Skeletal muscle cell (primary cell): ENCODE measurements around the gene KCNJ15.

Experiments
- DNase-seq: peaks from one replicate; pipeline ENCODE4 v3.0.0-alpha.2; 2010; ENCODE audit warnings: low read depth
- H3K4me3 ChIP-seq: 2 replicates; pipeline ENCODE4 v1.5.1; 2011; ENCODE audit warnings: low read depth, mild to moderate bottlenecking, control low read depth, low read length, moderate library complexity

Gene KCNJ15

GRCh38 chr21:38265166-38265565 lies 8.4 kb downstream of the KCNJ15 start:
- H3K4me3 ChIP-seq, result no peak overlapping the region
- DNase-seq, result no peak

DNA sequence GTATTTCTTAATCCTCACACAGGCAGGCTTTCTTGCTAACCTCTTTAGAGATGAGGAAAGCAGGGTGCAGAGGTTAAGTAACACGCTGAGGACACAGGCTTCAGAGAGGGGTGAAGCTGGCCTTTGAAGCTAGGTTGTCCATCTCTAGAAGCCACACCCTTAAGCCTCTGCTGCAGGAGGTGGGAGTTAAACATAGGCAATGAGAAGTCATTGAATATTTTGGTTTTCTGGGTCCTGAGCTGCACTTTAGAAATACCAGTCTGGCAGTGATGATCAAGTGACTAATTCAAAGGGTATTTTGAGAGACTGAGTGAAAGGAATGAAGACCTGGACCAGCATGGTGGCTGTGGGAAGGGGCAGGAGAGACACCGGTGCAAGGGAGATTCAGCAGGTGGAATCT lies 9.9 kb downstream of the KCNJ15 start:
- no peak for DNase-seq
- H3K4me3 ChIP-seq, result no peak overlapping the region

DNA sequence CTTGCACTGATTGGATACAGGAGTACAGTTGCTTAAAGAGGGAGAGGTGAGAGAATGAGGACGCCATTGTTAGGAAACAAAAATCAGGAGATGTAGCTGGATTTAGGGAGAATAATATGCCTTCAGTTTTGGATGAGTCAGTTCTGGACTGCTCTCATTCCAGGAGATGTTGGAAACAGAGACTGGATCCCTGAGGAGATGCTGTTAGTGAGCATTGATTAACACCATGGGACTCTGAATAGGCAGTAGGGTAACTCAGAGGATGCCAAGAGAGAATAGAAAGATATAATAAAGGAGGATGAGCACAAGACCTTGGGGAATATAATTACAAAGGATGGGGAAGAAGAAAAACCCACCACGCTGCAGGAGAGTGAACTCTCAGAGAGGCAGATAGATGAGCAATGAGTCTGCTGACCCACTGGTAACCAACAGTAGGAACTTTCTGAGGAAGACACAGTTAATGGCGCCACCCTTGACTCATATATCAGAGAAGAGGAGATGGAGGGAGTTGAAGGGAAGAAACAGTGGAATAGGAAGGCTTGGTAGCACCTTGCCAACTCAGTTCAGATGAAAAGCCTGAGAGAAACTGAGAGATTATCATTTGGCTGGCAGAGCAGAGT lies 10.5 kb downstream of the KCNJ15 start:
- no peak overlapping the region for H3K4me3 ChIP-seq
- no peak for DNase-seq

- no peak overlapping the region for H3K4me3 ChIP-seq
- DNase-seq, result no peak
Observed at GRCh38 chr21:38267991-38268863, 11.4 kb downstream of the KCNJ15 start.

GRCh38 chr21:38268864-38269575 lies 12.2 kb downstream of the KCNJ15 start:
- H3K4me3 ChIP-seq, result no peak overlapping the region
- DNase-seq, result no peak

- H3K4me3 ChIP-seq, result no peak overlapping the region
- no peak for DNase-seq
Observed at GRCh38 chr21:38269576-38269936, 12.8 kb downstream of the KCNJ15 start.

DNA sequence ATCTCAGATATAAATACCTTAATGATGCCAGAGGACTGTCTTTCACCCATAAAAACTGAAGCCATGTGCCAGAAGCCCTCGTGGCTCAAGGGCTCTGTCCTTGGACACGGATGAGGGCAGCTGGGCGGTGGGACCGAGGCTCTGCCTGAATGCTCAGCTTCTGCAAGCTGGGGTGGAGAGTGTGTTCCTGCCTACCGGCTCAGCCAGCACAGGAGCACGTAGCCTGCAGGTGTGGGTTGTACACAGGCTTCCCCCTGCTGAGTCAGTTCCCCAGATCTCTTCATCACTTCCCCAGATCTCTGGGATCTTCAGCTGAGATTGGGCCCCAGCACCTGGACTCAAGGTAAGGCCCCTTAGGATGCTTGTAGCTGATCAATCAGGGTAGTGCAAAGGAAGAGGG lies 15.4 kb downstream of the KCNJ15 start:
- DNase-seq, result no peak
- H3K4me3 ChIP-seq, result no peak overlapping the region

DNA sequence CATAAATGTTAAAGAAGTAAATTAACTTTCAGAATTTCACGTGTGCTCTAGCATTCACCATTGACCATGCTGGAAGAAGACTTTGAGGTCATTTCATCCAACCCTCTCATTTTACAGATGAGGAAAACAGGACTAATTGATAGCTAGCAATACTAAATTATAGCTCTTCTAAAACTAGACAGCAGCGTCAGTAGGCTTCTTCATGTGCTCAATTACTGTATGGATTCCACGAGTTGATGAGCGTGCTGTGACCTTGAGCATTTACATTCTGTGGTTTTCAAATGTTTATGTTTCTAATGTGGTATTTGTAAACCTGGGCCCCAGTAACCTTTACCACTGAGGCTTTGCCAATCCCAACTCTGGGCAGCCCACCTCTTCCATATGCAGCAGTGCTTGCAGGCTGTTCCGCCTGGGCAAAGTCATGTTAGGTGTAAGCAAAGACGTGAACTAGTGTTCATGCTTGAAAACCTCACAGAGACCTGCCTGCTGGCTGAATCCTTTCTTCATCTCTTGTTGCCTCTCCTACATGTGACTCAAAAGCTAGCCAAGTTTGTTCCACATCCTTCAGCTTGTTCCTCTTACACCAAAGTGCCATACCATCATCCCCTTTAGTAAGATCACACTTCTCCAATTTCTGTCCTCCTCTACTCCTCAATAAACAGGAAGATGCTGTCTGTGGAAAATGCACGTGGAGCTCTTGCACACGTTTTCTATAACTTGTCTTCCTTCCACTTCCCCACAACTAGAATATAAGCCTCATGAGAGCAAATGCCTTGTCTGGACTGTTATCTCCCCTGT lies 17.2 kb downstream of the KCNJ15 start:
- no peak overlapping the region for H3K4me3 ChIP-seq
- DNase-seq, result no peak

DNA sequence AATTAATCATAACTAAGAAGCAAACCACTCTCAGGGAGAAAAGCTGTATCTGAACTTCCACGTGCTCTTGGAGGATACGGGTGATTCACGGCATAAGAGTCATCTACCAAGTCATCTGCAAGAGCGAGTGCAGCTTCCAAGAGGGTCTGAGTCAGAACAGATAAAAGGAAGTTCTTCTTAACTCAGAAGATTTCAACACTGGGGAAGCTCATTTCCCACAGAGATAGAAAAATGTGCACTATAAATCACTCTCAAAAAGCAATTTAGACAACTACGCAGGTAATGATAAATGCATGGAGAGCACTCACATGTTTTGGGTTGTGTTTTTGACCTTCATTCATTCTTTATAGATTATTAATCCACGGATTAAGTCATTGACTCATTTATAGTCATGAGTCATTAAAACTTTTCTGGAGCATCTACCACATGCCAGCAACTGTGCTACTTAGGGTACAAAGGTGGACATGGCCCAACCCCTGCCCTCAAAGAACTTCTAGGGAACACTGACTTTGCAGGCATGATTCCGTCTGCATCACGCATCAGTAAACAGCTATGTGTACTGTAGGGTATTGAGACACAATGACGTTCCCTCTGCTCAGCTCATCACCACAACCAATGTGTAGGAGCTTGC lies 20.8 kb downstream of the KCNJ15 start:
- DNase-seq, result peak; percentile 99
- H3K4me3 ChIP-seq, result no peak overlapping the region

GRCh38 chr21:38280454-38280853 lies 23.7 kb downstream of the KCNJ15 start:
- DNase-seq, result no peak
- H3K4me3 ChIP-seq, result no peak overlapping the region

GRCh38 chr21:38280867-38281266 lies 24.1 kb downstream of the KCNJ15 start:
- no peak overlapping the region for H3K4me3 ChIP-seq
- DNase-seq, result no peak

DNA sequence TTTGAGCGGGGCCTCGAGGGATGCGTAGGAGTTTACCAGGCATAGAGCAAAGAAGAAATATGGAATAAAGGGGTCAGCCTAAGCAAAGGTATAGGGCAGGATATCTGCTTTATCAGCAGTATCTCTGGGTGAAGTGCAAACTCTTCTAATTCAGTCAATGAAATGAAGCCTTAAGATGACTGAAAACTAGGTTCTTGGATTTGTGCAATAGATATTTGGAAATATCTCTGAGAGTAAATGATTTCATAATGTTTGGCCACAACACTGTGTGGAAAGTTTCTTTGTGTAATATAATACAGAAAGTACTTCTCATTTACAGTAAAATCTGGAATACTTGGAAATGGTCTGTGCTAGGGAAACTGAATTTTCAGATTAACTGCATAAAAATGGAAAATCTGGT lies 26.1 kb downstream of the KCNJ15 start:
- DNase-seq, result no peak
- no peak overlapping the region for H3K4me3 ChIP-seq

GRCh38 chr21:38284216-38284615 lies 27.4 kb downstream of the KCNJ15 start:
- no peak overlapping the region for H3K4me3 ChIP-seq
- no peak for DNase-seq

DNA sequence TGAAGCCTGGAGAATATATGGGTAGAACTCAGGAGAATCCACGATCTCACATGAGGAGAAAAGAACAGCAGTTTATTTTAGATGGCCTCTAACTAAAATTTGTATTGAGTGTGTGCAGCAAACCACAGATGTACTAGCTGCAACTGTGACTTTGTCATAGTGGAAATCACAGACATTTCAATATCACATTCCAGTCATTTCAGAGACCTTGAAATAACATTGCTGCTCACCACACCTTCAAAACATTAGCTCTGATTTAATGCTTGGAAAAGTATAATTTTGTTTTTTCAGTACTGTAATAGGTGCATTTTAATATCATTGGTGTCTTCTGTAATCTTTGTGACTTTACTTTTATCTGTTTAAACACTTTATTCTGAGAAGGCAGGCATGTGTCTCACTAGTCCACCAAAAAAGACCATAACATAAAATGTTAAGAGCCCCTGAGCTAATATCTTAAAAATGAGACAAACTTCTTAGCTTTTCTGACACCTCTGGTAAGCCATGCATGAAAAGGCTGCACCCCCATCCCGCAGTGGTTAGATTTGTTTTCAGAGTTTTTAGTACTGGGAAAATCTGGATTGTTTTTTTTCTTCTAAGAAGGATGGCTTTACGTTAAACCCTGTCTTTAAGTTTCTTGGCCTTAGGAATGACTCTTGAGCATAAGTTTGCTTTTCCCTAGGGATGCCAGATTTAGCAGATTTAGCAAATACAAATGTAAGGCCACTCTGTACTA lies 30.1 kb downstream of the KCNJ15 start:
- H3K4me3 ChIP-seq, result no peak overlapping the region
- no peak for DNase-seq

DNA sequence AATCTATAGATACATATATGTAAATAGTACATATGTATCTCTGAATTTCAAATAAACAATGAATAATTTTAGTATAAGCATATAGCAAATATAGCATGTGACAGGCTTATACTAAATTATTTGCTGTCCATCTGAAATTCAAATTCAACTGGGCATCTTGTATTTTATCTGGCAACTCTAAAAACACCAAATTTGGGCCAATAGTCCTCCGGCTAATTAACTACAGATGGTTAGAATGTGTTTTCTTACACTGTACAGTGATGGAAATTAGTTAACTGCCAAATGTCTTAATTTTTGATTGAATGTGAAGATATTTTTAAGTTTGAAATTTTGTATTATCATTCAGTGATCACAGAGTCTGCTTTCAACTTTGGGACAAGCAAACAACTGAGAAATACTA lies 30.7 kb downstream of the KCNJ15 start:
- no peak overlapping the region for H3K4me3 ChIP-seq
- no peak for DNase-seq

DNA sequence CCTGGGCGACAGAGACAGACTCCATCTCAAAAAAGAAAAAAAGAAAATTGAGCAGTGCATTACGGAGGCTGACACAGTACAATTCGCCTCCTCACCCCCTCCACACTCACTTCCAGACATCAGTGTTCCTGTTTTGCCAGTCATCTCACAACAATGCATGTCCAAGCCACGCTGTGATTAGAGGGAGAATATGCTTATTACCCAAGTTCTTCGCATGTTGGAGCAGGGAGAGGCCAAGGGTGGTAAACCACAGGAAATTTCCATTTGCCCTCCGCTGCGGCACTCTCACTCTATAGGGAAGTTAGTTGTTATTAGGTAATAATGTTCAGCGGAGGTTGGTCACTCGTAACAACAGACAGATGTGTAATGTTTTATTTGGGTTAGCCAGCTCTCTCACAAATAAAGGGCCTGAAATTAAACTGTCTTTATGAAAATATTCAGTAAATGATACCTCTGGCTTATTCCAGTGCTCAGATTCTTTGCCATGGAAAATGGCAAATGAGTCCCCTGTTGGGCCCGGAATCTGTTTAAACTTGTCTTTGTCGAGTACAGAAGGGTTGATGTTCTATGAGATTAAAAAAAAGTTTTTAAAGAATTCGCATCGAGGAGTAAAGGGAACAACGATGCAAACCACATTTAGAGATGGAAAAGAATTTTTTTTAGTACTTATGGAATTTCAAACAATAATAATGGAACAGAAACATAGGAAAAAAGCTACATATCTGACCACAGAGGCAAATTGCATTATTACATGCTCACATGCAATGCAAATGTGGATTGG lies 33.1 kb downstream of the KCNJ15 start:
- no peak overlapping the region for H3K4me3 ChIP-seq
- peak; percentile 100 for DNase-seq

DNA sequence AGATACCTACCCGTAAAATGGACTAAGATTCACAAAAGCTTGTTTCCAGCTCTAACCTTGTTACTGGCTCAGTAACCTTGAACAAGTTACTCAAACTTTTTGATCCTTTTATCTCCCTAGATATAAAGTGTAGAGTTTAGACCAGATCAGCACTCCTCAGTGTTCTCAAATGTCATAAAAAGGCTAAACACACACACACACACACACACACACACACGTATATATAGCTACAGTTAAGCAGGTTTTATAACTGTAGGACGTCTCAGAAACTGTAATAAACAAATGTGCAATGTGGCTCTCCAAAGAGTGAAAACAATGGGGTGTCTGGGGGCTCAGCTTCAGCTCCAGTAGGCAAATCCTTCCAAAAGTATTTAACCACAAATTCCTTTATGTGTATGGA lies 34.0 kb downstream of the KCNJ15 start:
- no peak overlapping the region for H3K4me3 ChIP-seq
- DNase-seq, result no peak

DNA sequence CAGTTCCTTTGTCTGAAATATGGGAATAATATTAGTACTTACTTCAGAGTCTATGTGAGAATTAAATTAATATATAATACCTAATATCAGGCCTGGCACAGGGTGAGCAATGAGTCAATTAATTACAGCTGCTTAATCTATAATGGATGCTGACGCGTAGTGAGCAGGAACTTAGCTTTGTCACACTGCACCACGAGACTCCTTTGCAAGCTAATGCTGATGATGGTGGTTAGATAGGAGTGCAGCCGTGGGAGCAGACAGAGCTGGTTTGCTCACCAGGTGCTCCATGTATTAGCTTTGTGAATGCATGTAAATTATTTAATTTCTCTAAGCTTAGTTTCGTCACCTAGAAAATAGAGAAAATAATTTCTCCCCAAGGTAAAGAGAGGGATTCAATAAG lies 35.1 kb downstream of the KCNJ15 start:
- no peak overlapping the region for H3K4me3 ChIP-seq
- no peak for DNase-seq
